Activated naive CD8-positive, alpha-beta T cell treated with anti-CD3 and anti-CD28 coated beads, Interleukin-2, amount 10 ng/mL, durations not matched to agents 7 days and 5 days (primary cell): ENCODE measurements around the gene ANKRD7. TPM values are rescaled to one million over a fixed set of nuclear protein-coding genes. Genes with fewer than 3 reads are reported as not detected.
"Not testable (repeated sequence)": the region's sequence is repeated elsewhere in the genome, so short reads cannot be mapped to it uniquely, and the experiment has no call there.

Source experiments
- ATAC-seq: fragments of 150-1000 bp; cut with Tn5 transposase; one replicate; pipeline ENCODE4 v1.10.0; 2021; ENCODE audit warnings: low read depth, moderate library complexity
- POLR2A ChIA-PET: fragments of 350-600 bp; sonication (Branson Sonifier 250); formaldehyde crosslinking; loops from one replicate; lab custom pipeline; 2021; ENCODE audit warnings: antibody characterized with exemption; lab: Charles Lee
- DNase-seq: peaks from one replicate; pipeline ENCODE4 v3.0.0; 2021
- H3K27ac Mint-ChIP-seq: one replicate; pipeline ENCODE4 v1.8.0; 2022; ENCODE audit warnings: mild to moderate bottlenecking, mixed read lengths
- H3K27me3 Mint-ChIP-seq: one replicate; pipeline ENCODE4 v1.8.0; 2022; ENCODE audit warnings: mild to moderate bottlenecking, moderate library complexity, mixed read lengths
- H3K36me3 Mint-ChIP-seq: one replicate; pipeline ENCODE4 v1.8.0; 2021; ENCODE audit warnings: mild to moderate bottlenecking, mixed read lengths
- H3K4me1 Mint-ChIP-seq: one replicate; pipeline ENCODE4 v1.8.0; 2021; ENCODE audit warnings: mixed read lengths
- H3K4me3 Mint-ChIP-seq: one replicate; pipeline ENCODE4 v1.8.0; 2022; ENCODE audit warnings: mild to moderate bottlenecking, moderate library complexity, mixed read lengths
- H3K9me3 Mint-ChIP-seq: one replicate; pipeline ENCODE4 v1.8.0; 2021; ENCODE audit warnings: mixed read lengths
- total RNA-seq, 2 experiments: library from RNA; stranded (reverse); gene quantifications; one replicate each; pipeline ENCODE4 v1.2.3, GENCODE V29; 2021

ANKRD7 gene
- total RNA-seq, 2 experiments from 2014 or later, result 1.2 TPM; not detected in 1

- Mint-ChIP-seq H3K4me3 (peak overlapping the region; percentile 91), H3K36me3 (no peaks in the 10 kb centered on the region), H3K27ac (peak overlapping the region; percentile 77), H3K27me3 (no peaks in the 10 kb centered on the region), H3K4me1 (peaks cover 12% of the 10 kb centered on the region), H3K9me3 (no peaks in the 10 kb centered on the region)
- ATAC-seq, result peak; percentile 97
- POLR2A ChIA-PET, result interaction anchor here (0.8 kb wide), 2 partner anchors 30 to 32 kb away, joined by 3 to 5 read pairs; partner anchors contain the start of gene LSM8
- DNase-seq, result peak; percentile 84
These were observed 10.3 kb upstream of the ANKRD7 start for GRCh38 chr7:118214051-118214832.

GRCh38 chr7:118214833-118215182, 9.7 kb upstream of the ANKRD7 start:
- Mint-ChIP-seq H3K27me3 (no peaks in the 10 kb centered on the region), H3K27ac (peak overlapping the region; percentile 77), H3K4me3 (peak overlapping the region; percentile 91), H3K36me3 (no peaks in the 10 kb centered on the region), H3K4me1 (peaks cover 12% of the 10 kb centered on the region), H3K9me3 (no peaks in the 10 kb centered on the region)
- no peak for DNase-seq
- peak; percentile 3 for ATAC-seq
- POLR2A ChIA-PET, result interaction anchor here (0.8 kb wide), 1 partner anchor 32 kb away, joined by 3 read pairs; no protein-coding TSS in a partner anchor

DNA sequence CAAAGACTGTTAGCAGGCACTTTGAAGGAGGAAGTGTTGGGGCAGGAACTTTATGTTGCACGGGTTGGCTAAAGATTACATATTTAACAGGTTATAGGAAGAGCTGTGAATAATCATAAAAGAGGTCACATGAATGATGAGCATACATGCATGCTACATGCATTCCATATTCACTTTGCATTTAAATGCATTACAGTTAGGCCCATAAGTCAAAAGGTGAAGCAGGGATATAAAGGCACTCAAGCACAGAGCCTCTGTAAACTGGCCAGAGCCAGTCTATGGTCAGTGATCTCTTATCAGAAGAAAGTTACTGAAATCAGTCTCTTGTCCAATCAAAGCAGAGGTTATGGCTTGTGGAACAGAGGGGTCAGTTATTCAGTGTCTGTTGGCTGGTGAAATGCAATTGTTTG, 7.3 kb upstream of the ANKRD7 start:
- Mint-ChIP-seq H3K9me3 (no peaks in the 10 kb centered on the region), H3K27ac (no peak overlapping the region), H3K4me3 (no peak overlapping the region), H3K36me3 (no peaks in the 10 kb centered on the region), H3K4me1 (peaks cover 12% of the 10 kb centered on the region), H3K27me3 (no peaks in the 10 kb centered on the region)
- ATAC-seq (no peak), DNase-seq (no peak)
- POLR2A ChIA-PET, result no interaction called here

GRCh38 chr7:118218413-118219156, 5.9 kb upstream of the ANKRD7 start:
- Mint-ChIP-seq H3K27ac (no peak overlapping the region), H3K4me1 (peaks cover 12% of the 10 kb centered on the region), H3K9me3 (no peaks in the 10 kb centered on the region), H3K4me3 (no peak overlapping the region), H3K27me3 (no peaks in the 10 kb centered on the region), H3K36me3 (no peaks in the 10 kb centered on the region)
- ATAC-seq (no peak), DNase-seq (no peak)
- POLR2A ChIA-PET, result no interaction called here

DNA sequence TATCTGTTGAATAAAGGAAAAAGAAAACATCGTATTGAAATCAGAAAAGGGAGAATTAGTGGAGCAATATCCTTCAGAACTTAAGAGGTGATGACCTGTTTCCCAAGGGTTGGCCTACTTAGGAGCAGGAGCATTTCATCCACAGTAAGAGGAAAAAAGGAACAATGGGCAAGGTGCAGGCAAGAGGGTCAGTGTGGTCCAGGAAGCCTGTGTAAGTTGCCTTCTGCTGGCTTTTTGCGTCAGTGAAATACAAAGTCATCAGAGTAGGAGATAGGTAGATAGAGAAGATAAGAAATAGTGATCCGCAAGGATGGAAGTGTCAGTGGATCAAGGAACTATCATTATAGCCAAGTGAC, 5.4 kb upstream of the ANKRD7 start:
- no peak for ATAC-seq
- peaks cover 8% of the 10 kb centered on the region for H3K4me1 Mint-ChIP-seq
- H3K36me3 Mint-ChIP-seq, result no peaks in the 10 kb centered on the region
- no peak overlapping the region for H3K4me3 Mint-ChIP-seq
- no peaks in the 10 kb centered on the region for H3K9me3 Mint-ChIP-seq
- no peak for DNase-seq
- no peaks in the 10 kb centered on the region for H3K27me3 Mint-ChIP-seq
- POLR2A ChIA-PET, result no interaction called here
- no peak overlapping the region for H3K27ac Mint-ChIP-seq

DNA sequence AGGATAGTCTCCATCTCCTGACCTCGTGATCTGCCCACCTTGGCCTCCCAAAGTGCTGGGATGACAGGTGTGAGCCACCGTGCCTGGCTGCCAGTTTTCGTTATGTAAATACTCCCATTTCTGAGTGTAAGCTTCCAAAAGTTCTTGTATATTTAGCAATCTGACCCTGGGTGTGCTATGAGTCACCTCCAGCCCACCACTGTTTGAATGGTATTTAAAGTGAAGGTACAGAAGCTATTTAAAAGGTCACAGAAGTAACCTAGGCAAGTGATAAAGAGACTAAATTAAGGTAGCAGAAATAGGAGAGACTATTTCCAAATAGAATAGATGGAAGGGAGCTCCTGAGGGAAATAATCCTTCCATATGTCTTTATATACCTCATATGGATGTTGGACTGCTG, 3.9 kb upstream of the ANKRD7 start:
- ATAC-seq (no peak), DNase-seq (no peak)
- POLR2A ChIA-PET, result no interaction called here
- Mint-ChIP-seq H3K9me3 (no peaks in the 10 kb centered on the region), H3K4me3 (no peak overlapping the region), H3K36me3 (no peaks in the 10 kb centered on the region), H3K4me1 (no peaks in the 10 kb centered on the region), H3K27me3 (no peaks in the 10 kb centered on the region), H3K27ac (no peak overlapping the region)

- H3K4me3 Mint-ChIP-seq, result no peak overlapping the region
- no peak for ATAC-seq
- no peaks in the 10 kb centered on the region for H3K4me1 Mint-ChIP-seq
- DNase-seq, result no peak
- H3K27me3 Mint-ChIP-seq, result no peaks in the 10 kb centered on the region
- no peak overlapping the region for H3K27ac Mint-ChIP-seq
- no peaks in the 10 kb centered on the region for H3K9me3 Mint-ChIP-seq
- POLR2A ChIA-PET, result no interaction called here
- no peaks in the 10 kb centered on the region for H3K36me3 Mint-ChIP-seq
These were observed 1.9 kb upstream of the ANKRD7 start for GRCh38 chr7:118222591-118222990.

GRCh38 chr7:118232837-118233236, 8.3 kb downstream of the ANKRD7 start:
- Mint-ChIP-seq H3K27me3 (peaks cover 3% of the 10 kb centered on the region), H3K27ac (no peak overlapping the region), H3K4me1 (peaks cover 3% of the 10 kb centered on the region), H3K4me3 (no peak overlapping the region), H3K9me3 (no peaks in the 10 kb centered on the region), H3K36me3 (no peaks in the 10 kb centered on the region)
- DNase-seq, result no peak
- no peak for ATAC-seq
- POLR2A ChIA-PET, result no interaction called here

- H3K4me3 Mint-ChIP-seq, result no peak overlapping the region
- no peaks in the 10 kb centered on the region for H3K9me3 Mint-ChIP-seq
- no peak for ATAC-seq
- DNase-seq, result no peak
- H3K36me3 Mint-ChIP-seq, result no peaks in the 10 kb centered on the region
- no peak overlapping the region for H3K27ac Mint-ChIP-seq
- POLR2A ChIA-PET, result no interaction called here
- peaks cover 3% of the 10 kb centered on the region for H3K4me1 Mint-ChIP-seq
- peaks cover 3% of the 10 kb centered on the region for H3K27me3 Mint-ChIP-seq
These were observed 9.3 kb downstream of the ANKRD7 start for GRCh38 chr7:118233799-118234198.

- no peak overlapping the region for H3K27ac Mint-ChIP-seq
- DNase-seq (no peak), ATAC-seq (no peak)
- H3K9me3 Mint-ChIP-seq, result no peaks in the 10 kb centered on the region
- no peaks in the 10 kb centered on the region for H3K4me1 Mint-ChIP-seq
- H3K36me3 Mint-ChIP-seq, result no peaks in the 10 kb centered on the region
- POLR2A ChIA-PET, result no interaction called here
- H3K4me3 Mint-ChIP-seq, result no peak overlapping the region
- H3K27me3 Mint-ChIP-seq, result no peaks in the 10 kb centered on the region
These were observed 14.5 kb downstream of the ANKRD7 start for GRCh38 chr7:118239014-118239413.

DNA sequence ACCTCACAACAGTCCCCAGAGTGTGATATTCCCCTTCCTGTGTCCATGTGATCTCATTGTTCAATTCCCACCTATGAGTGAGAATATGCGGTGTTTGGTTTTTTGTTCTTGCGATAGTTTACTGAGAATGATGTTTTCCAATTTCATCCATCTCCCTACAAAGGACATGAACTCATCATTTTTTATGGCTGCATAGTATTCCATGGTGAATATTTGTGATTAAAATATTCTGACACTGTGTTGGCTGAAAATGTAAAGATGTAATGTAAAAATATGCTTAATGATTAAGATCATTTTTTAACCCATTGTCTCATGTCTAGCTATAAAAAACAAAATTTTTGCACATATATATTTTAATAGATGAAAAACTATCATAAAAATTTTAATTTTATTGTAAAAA, 15.8 kb downstream of the ANKRD7 start:
- H3K4me3 Mint-ChIP-seq, POLR2A ChIA-PET: not testable (repeated sequence)

DNA sequence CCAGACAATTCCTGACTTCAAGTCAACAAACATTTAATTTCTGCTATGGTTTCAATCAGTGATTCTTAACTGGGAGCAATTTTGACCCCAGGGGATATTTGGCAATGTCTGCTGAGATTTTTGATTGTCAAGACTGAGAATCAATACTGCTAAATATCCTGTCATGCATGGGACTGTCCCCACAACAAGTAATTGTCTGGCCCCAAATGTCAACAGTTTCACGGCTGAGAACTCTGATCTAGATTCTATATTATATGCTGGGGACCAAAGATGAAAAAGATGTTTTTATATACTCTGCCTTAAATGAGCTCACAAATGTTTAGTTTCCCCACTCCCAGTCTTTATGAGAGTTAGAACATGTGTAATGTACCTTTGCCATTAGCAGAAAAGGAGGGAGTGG, 19.2 kb downstream of the ANKRD7 start:
- POLR2A ChIA-PET, result no interaction called here
- Mint-ChIP-seq H3K4me1 (peaks cover 2% of the 10 kb centered on the region), H3K9me3 (no peaks in the 10 kb centered on the region), H3K27ac (no peak overlapping the region), H3K27me3 (peaks cover 3% of the 10 kb centered on the region), H3K4me3 (no peak overlapping the region), H3K36me3 (no peaks in the 10 kb centered on the region)
- no peak for ATAC-seq
- DNase-seq, result no peak

More for the DNA sequence above, 15.8 kb downstream of the ANKRD7 start:
- H3K9me3 Mint-ChIP-seq, ATAC-seq, H3K4me1 Mint-ChIP-seq, H3K36me3 Mint-ChIP-seq, DNase-seq, H3K27me3 Mint-ChIP-seq, H3K27ac Mint-ChIP-seq: not testable (repeated sequence)

GRCh38 chr7:118245267-118246040, 20.9 kb downstream of the ANKRD7 start:
- POLR2A ChIA-PET, result no interaction called here
- no peak for ATAC-seq
- Mint-ChIP-seq H3K9me3 (no peaks in the 10 kb centered on the region), H3K36me3 (no peaks in the 10 kb centered on the region), H3K27me3 (peaks cover 3% of the 10 kb centered on the region), H3K4me3 (no peak overlapping the region), H3K4me1 (peaks cover 2% of the 10 kb centered on the region), H3K27ac (no peak overlapping the region)
- DNase-seq, result no peak
